DMS153 treated with DMSO at 0.1 percent for 48 hours (cell line): Measurements from ENCODE around the gene OR2Z1.
"Not testable (repeated sequence)": the region's sequence is repeated elsewhere in the genome, so short reads cannot be mapped to it uniquely, and the experiment has no call there.

Experiments
- DNase-seq: peaks from one replicate; lab custom pipeline; 2025; ENCODE audit not compliant: unreplicated experiment; lab: John Stamatoyannopoulos, UW

The OR2Z1 gene

DNA sequence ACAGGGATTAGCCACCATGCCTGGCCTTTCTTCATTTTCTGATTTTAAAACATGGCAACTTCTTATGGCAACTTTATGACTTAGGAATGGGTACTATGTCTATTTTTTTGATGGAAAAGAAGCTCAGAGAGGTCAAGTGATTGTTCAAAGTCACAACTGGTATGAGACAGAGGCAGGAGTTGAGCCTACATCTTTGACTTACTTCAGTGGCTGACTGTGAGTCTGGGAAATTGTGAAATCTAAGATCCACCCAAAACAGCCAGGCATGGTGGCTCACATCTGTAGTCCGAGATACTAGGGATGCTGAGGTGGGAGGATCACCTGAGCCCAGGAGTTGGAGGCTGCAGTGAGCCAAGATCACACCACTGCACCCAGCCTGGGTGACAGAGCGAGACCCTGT, 20.5 kb upstream of the OR2Z1 start:
- no peak for DNase-seq

DNA sequence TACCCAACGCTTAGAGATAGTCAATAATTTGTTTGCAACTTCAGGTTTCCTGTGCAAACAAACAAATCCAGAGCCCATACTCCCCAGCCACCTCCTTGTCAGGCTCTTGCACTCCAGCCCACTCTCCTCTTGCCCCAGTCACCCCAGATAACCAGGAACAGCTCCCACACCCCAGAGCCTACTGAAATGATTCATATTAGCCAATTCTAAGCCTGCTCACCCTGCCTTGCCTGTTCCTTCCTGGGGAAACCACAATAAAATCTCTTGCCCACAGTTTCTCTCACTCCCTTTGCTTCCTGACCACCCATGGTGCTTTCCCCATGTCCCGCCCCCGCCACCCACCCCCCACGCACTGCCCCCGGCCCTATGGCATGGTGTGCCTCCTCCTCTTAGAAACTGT, 19.1 kb upstream of the OR2Z1 start:
- DNase-seq = no peak

- no peak for DNase-seq
Observed at GRCh38 chr19:8703223-8703622, 18.2 kb upstream of the OR2Z1 start.

- DNase-seq = not testable (repeated sequence)
Observed at GRCh38 chr19:8705304-8705703, 16.1 kb upstream of the OR2Z1 start.

DNA sequence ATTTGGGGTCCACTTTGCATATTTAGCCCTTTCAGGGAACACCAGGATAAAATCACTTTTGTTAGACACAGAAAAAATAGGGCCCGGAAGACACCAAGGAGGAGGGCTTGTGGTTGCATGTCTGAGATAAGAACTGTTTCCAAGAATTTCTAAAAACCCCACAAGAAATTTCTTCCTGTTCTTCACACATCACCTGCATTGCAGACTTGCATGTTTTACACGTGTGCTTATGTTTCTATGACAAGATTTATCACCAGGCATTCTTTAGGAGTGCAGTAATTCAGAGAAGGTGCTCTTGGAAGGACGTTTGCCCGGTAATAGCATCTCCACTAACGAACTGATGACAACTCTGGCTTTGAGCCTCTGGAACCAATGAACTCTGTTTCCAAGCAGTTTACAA, 15.7 kb upstream of the OR2Z1 start:
- no peak for DNase-seq

DNA sequence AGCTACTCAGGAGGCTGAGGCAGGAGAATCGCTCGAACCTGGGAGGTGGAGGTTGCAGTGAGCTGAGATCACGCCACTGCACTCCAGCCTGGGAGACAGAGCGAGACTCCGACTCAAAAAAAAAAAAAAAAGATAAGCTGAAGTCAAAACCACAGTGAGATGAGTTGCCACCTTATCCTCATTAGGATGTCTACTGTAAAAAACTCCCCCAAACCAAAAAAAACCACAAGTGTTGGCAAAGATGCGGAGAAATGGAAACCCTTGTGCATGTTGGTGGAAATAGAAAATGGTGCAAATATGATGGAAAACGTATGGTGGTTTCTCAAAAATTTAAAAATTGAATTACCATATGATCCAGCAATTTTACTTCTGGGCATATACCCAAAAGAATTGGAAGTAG, 11.1 kb upstream of the OR2Z1 start:
- not testable (repeated sequence) for DNase-seq

GRCh38 chr19:8722032-8722431, 598 bp downstream of the OR2Z1 start:
- no peak for DNase-seq

GRCh38 chr19:8724276-8724675, 2.8 kb downstream of the OR2Z1 start:
- no peak for DNase-seq

DNA sequence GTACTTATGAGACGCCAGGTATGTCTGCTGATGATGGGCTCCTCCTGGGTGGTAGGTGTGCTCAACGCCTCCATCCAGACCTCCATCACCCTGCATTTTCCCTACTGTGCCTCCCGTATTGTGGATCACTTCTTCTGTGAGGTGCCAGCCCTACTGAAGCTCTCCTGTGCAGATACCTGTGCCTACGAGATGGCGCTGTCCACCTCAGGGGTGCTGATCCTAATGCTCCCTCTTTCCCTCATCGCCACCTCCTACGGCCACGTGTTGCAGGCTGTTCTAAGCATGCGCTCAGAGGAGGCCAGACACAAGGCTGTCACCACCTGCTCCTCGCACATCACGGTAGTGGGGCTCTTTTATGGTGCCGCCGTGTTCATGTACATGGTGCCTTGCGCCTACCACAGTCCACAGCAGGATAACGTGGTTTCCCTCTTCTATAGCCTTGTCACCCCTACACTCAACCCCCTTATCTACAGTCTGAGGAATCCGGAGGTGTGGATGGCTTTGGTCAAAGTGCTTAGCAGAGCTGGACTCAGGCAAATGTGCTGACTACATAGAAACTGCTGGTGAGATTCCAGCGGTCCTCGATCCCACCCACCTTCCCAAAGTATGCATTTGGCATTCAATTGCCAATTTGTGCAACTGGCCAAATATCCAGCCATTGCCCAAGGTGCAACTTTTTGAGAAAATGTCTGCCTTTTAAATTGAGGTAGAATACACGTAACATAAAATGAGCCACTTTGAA, 10.2 kb downstream of the OR2Z1 start:
- DNase-seq = no peak

- no peak for DNase-seq
Observed at GRCh38 chr19:8738377-8738776, 16.9 kb downstream of the OR2Z1 start.

DNA sequence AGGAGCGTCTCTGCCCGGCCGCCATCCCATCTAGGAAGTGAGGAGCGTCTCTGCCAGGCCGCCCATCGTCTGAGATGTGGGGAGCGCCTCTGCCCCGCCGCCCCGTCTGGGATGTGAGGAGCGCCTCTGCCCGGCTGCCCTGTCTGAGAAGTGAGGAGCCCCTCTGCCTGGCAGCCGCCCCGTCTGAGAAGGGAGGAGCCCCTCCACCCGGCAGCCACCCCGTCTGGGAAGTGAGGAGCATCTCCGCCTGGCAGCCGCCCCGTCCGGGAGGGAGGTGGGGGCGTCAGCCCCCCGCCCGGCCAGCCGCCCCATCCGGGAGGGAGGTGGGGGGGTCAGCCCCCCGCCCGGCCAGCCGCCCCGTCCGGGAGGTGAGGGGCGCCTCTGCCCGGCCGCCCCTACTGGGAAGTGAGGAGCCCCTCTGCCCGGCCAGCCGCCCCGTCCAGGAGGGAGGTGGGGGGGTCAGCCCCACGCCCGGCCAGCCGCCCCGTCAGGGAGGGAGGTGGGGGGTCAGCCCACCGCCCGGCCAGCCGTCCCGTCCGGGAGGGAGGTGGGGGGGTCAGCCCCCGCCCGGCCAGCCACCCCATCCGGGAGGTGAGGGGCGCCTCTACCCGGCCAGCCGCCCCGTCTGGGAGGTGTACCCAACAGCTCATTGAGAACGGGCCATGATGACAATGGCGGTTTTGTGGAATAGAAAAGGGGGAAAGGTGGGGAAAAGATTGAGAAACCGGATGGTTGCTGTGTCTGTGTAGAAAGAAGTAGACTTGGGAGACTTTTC, 18.0 kb downstream of the OR2Z1 start:
- DNase-seq = not testable (repeated sequence)

GRCh38 chr19:8767257-8767656, 45.8 kb downstream of the OR2Z1 start:
- DNase-seq = not testable (repeated sequence)

GRCh38 chr19:8769265-8769664, 47.8 kb downstream of the OR2Z1 start:
- not testable (repeated sequence) for DNase-seq

DNA sequence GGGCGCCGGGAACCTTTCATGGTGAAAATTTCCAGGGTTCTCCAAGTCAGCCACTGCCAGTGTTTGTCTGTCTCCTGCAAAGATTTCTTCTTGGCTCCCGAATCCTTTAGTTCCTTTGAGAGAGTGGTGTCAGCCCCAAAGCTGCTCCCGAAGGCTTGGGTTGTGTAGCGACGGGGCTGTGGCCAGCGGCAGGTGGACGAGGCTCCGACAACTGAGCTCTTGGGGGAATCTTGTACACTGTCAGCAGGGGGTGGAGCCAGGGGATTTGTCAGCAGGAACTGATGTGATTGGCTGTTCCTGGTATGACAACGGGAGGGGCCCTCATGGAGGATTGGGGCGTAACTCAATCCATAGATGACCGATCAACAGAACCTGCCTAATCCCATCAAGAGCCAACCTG, 52.2 kb downstream of the OR2Z1 start:
- DNase-seq = not testable (repeated sequence)
